Fibroblast of the aortic adventitia (primary cell): Measurements from ENCODE around the gene PLAGL1. TPM values are rescaled to one million over a fixed set of nuclear protein-coding genes. Genes with fewer than 3 reads are reported as not detected.

Source experiments
- DNase-seq: peaks from one replicate; pipeline ENCODE4 v3.0.0-alpha.2; 2010; ENCODE audit warnings: low read depth
- H3K4me3 ChIP-seq: 2 replicates; pipeline ENCODE4 v1.5.1; 2011; ENCODE audit warnings: low read depth, mild to moderate bottlenecking, control low read depth, low read length, moderate library complexity
- total RNA-seq: library from RNA; depleted of rRNA; stranded (reverse); fragments of >200 nt; gene quantifications from 2 replicates; pipeline ENCODE4 v1.2.3, GENCODE V29; 2012; ENCODE audit warnings: low replicate concordance
- TF ChIP-seq, protein P1 (sequence below): IDR thresholded peaks from 2 replicates; pipeline ENCODE4 v1.5.1; 2011; ENCODE audit warnings: mild to moderate bottlenecking, low read length, control low read depth, inconsistent platforms; ENCODE audit not compliant: insufficient read depth

PLAGL1 gene
- total RNA-seq, 1 donor = 35.2 TPM

DNA sequence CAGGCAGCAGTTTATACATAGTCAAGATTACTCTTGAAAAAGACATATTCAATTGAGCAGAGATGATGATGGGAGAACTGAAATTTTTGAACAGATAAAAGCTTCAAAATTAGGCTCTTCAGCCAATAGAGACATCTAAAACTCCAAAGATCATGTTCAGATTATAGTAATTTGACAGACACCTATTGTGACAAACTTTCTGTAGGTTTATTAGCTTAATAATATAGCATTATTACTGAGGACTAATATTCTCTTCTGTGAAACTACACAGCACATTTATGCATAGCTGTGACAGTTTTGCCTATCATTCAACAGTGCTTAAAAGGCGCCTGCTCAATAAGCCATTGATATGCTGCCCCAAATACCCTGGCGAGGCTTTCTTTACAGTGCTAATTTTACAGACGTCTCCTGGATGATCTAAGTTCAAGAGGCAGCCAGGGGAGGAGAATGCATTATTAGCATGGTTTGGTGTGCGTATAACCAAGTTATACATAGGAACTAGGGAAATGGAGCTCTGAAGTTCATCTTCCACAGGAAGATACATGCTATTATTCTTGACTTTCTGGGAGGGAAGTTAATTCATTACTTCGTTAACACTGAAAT, 21.5 kb downstream of the PLAGL1 start:
- TF ChIP-seq, protein P1, sequence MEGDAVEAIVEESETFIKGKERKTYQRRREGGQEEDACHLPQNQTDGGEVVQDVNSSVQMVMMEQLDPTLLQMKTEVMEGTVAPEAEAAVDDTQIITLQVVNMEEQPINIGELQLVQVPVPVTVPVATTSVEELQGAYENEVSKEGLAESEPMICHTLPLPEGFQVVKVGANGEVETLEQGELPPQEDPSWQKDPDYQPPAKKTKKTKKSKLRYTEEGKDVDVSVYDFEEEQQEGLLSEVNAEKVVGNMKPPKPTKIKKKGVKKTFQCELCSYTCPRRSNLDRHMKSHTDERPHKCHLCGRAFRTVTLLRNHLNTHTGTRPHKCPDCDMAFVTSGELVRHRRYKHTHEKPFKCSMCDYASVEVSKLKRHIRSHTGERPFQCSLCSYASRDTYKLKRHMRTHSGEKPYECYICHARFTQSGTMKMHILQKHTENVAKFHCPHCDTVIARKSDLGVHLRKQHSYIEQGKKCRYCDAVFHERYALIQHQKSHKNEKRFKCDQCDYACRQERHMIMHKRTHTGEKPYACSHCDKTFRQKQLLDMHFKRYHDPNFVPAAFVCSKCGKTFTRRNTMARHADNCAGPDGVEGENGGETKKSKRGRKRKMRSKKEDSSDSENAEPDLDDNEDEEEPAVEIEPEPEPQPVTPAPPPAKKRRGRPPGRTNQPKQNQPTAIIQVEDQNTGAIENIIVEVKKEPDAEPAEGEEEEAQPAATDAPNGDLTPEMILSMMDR = no peak
- H3K4me3 ChIP-seq = no peak overlapping the region
- no peak for DNase-seq

DNA sequence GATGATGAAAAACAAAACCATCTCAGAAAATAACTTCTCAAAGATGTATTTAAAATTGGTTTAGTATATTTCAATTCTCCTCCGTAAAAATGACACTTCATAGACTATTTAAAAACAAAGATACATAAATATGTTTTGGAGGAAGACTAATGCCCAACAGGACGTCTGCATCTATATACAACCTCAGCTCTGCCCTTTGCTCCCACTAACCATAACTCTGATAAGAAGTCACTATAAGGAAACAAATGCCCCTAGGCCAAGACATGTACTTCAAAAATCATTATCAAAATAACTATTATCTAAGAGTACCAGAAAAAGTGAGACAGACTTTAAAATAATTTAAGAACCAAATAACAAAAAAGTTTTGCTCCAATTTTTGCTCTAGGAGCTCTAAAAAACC, 23.4 kb downstream of the PLAGL1 start:
- H3K4me3 ChIP-seq = no peak overlapping the region
- no peak for DNase-seq
- TF ChIP-seq, protein P1 = no peak

DNA sequence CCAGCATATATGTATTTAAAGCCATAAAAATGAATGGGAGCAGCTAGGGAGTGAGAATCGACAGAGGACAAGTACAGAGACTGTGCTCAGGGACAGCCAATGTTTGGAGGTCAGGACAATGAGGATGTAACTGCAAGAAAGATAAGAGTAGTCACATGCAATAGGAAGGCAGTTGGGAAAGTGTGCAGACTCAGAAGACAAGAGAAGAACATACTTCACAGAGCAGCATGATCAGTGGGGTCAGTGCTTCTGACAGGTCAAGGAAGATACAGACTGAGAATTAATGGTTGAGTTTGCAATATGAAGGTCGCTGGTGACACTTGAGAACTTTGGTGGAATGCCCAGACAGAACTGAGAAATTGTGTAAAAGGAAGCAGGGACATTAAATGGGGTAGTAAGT, 25.1 kb downstream of the PLAGL1 start:
- no peak for DNase-seq
- TF ChIP-seq, protein P1 = no peak
- no peak overlapping the region for H3K4me3 ChIP-seq

DNA sequence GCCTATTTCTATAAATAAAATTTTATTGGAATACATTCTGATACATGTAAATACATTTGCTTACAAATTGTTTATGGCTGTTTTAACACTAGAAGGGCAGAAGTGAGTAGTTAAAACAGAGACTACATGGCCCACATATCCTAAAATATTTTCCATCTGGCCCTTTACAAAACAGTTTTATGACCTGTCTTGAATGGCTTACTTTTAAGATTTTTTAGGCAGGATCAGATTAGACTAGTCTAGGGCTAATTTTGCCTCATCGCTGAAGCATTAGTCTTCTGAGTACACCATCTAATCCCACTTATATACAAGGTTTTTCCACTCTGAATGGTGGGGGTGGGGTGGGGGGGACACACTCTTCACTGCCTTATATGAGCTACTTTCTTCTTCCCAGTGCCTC, 27.1 kb downstream of the PLAGL1 start:
- H3K4me3 ChIP-seq = no peak overlapping the region
- TF ChIP-seq, protein P1 = no peak
- no peak for DNase-seq

DNA sequence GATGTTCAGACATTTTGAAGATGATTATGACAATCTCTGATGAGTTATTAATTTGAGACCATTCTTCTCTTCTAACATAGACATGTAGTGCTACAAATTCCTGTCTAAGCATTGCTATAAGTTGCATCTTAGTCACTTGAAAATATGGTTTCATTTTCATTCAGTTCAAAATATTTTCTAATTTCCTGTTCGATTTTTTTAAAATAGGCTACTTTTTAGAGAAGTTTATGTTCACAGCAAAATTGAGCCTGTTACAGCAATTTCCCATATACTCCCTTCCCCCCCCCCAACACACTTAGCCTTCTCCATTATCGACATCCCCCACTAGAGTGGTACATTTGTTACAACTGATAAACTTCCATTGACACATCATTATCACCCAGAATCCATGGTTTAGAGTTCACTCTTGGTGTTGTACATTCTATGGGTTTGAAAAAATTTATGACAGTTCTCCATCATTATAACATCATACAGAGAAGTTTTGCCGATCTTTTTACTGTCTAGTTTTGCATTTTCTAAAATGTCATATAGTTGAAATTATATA, 31.2 kb downstream of the PLAGL1 start:
- TF ChIP-seq, protein P1 = no peak
- no peak for DNase-seq
- H3K4me3 ChIP-seq = no peak overlapping the region

DNA sequence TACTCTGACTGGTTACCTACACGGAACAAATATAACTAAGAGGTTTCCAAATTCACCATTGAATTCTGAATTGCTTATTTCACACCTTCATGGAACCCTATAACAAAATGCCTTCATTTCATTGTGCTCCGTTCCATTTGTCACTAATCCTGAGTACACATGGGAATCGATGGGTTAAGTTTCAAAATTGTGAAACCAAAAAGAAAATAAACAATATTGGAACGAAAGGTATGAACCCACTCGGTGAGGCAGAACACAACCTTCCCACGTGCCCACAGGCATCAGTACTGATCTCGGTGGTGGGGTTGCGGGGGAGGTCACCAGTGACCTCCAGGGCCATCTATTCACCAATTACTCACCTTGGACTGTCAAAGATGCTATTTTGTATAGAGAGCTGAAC, 34.0 kb downstream of the PLAGL1 start:
- TF ChIP-seq, protein P1 = no peak
- H3K4me3 ChIP-seq = no peak overlapping the region
- no peak for DNase-seq
